NT2/D1 (cell line): ENCODE results near the gene PNISR.
A peak's percentile ranks its signal among the peaks of the same experiment; 100 is the strongest.

Experiments
- DNase-seq: peaks from one replicate; pipeline ENCODE4 v3.0.0-alpha.2; 2011; ENCODE audit warnings: low read depth, low spot score
- H3K27me3 ChIP-seq: 2 replicates; pipeline ENCODE4 v1.6.0; 2011; ENCODE audit warnings: mild to moderate bottlenecking; ENCODE audit not compliant: insufficient read length, insufficient read depth
- H3K36me3 ChIP-seq: 2 replicates; pipeline ENCODE4 v1.6.1; 2011; ENCODE audit warnings: mild to moderate bottlenecking, low read length, mixed read lengths; ENCODE audit not compliant: insufficient read depth, insufficient read length
- H3K4me1 ChIP-seq: 2 replicates; pipeline ENCODE4 v1.5.1; 2011; ENCODE audit not compliant: insufficient read depth, insufficient read length
- H3K4me3 ChIP-seq: 2 replicates; pipeline ENCODE4 v1.5.1; 2011; ENCODE audit warnings: low read depth; ENCODE audit not compliant: insufficient read length
- H3K9ac ChIP-seq: 2 replicates; pipeline ENCODE4 v1.6.0; 2011; ENCODE audit warnings: low read depth; ENCODE audit not compliant: insufficient read length
- H3K9me3 ChIP-seq: 2 replicates; pipeline ENCODE4 v1.5.1; 2011; ENCODE audit warnings: mild to moderate bottlenecking, low read length; ENCODE audit not compliant: insufficient read depth
- SUZ12 ChIP-seq: IDR thresholded peaks from 2 replicates; pipeline ENCODE4 v1.6.1; 2011; ENCODE audit not compliant: insufficient read length, insufficient read depth; ENCODE audit errors: extremely low read depth
- YY1 ChIP-seq: IDR thresholded peaks from 2 replicates; pipeline ENCODE4 v1.6.1; 2011; ENCODE audit not compliant: insufficient read length, insufficient read depth
- ZNF274 ChIP-seq: IDR thresholded peaks from 2 replicates; pipeline ENCODE4 v1.6.1; 2011; ENCODE audit warnings: mild to moderate bottlenecking, low read depth, low read length

The PNISR gene

DNA sequence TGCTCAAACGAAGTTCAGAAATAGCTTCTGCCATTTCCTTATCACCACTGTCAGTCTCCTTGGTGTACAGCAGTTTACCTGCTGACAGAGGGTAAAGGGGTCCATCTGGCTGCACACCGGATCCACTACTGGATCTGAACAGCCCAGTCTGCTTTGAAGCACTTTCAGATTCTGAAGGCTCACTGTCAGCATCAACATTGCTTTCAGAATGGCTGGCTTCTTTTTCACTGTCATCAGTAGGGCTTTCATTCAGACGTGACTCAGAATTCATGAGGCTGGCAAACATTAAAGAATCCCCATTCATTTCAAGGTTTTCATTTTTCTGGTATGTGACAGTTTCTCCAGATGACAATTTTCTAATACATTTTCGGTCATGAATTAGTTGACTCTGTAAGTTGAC, 21.0 kb upstream of the PNISR start:
- Histone ChIP-seq H3K9me3 (no peaks in the 10 kb centered on the region), H3K4me1 (no peaks in the 10 kb centered on the region), H3K27me3 (no peaks in the 10 kb centered on the region), H3K4me3 (no peak overlapping the region), H3K36me3 (peaks cover 7% of the 10 kb centered on the region), H3K9ac (no peak overlapping the region)
- DNase-seq = no peak
- TF ChIP-seq SUZ12 = no peak
- no peak for TF ChIP-seq YY1
- no peak for TF ChIP-seq ZNF274

DNA sequence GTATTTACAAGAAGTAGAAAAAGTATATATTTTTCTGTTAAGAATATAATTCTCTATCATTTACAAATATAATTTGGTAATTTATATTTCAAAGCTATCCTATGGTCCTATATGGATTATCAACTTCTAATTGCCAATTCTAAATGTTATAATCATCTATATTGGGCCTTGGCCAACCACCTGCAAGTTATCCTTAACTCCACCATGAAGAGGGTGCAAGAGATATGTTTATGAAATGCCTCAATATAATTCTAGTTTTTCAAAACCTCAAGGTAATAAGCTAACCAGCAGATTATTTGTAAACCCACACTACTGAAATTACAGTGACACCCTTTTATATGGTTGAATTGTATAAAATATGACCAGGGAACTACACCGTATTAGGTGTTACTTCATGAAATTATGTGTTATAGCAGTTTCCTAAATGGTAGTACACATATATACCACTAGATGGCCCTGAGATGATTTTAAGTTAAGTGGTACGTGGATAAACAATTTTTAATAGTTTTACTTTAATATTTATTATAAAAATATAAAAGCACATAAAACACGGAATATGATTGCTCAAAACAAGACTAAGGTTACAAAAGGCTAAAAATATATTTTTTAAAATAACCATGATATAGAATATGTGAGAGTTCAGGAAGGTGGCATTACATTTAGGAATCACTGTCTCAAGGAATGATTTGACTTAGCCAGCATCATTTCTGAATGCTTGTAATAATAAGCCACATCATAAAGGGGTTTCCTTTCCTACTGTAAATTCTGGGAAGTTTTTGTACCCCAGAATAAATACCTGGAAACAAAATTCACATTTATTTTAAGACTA, 9.8 kb upstream of the PNISR start:
- no peaks in the 10 kb centered on the region for H3K27me3 ChIP-seq
- H3K4me1 ChIP-seq = no peaks in the 10 kb centered on the region
- no peak for DNase-seq
- TF ChIP-seq ZNF274 (no peak), YY1 (no peak), SUZ12 (no peak)
- H3K4me3 ChIP-seq = no peak overlapping the region
- H3K9ac ChIP-seq = no peak overlapping the region
- H3K36me3 ChIP-seq = peaks cover 3% of the 10 kb centered on the region
- no peaks in the 10 kb centered on the region for H3K9me3 ChIP-seq

DNA sequence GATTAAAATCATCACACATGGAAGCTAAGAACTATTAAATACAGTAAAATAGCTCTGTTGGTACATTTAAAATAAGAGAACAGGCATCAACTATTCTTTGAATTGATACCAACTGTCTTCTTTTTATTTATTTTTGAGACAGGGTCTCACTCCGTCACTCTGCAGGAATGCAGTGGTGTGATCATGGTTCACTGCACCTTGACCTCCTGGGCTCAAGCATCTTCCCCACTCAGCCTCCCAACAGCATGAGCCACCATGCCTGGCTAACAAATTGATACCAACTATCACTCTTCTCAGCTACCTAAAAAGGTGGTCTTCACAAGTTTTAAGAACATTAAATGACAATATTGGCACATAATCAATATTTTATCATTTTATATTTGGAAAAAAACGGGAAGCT, 7.8 kb upstream of the PNISR start:
- Histone ChIP-seq H3K4me3 (no peak overlapping the region), H3K9me3 (no peaks in the 10 kb centered on the region), H3K4me1 (no peaks in the 10 kb centered on the region), H3K27me3 (no peaks in the 10 kb centered on the region), H3K9ac (no peak overlapping the region), H3K36me3 (peaks cover 3% of the 10 kb centered on the region)
- no peak for DNase-seq
- TF ChIP-seq ZNF274 (no peak), SUZ12 (no peak), YY1 (no peak)

DNA sequence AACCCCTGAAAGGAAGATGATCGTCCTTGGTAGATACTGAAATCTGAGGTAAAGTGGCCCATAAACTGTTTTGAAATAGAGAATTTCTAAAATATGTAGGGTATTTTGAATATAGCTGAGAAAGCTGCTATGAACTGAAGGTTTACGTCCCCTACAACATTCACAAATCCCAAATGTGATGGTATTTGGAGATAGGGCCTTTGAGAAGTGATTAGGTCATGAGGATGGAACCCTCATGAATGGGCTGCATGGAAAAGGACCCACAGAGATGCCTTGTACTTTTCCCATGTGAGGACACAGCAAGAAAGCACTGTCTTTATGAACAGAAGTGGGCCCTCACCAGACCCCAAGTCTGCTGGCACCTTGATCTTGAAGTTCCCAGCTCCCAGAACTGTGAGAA, 6.8 kb upstream of the PNISR start:
- H3K4me3 ChIP-seq = no peak overlapping the region
- no peaks in the 10 kb centered on the region for H3K4me1 ChIP-seq
- DNase-seq = no peak
- H3K9ac ChIP-seq = no peak overlapping the region
- no peaks in the 10 kb centered on the region for H3K27me3 ChIP-seq
- TF ChIP-seq YY1 = no peak
- no peak for TF ChIP-seq SUZ12
- TF ChIP-seq ZNF274 = no peak
- peaks cover 3% of the 10 kb centered on the region for H3K36me3 ChIP-seq
- no peaks in the 10 kb centered on the region for H3K9me3 ChIP-seq

DNA sequence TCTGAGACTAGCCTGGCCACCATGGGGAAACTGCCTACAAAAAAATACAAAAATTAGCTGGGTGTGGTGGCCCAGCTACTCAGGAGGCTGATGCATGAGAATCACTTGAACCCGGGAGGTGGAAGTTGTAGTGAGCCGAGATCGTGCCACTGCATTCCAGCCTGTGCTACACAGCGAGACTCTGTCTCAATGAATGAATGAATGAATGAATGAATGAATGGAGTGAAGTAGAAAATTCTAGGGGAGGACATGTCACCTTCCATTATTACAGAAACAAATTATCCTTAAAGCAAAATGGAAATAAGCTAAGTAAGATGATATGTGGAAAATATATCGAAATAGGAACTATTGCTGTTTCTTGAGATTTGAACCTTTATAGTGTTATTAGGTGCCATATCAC, 2.9 kb upstream of the PNISR start:
- no peaks in the 10 kb centered on the region for H3K9me3 ChIP-seq
- H3K4me1 ChIP-seq = no peaks in the 10 kb centered on the region
- DNase-seq = no peak
- no peak overlapping the region for H3K9ac ChIP-seq
- no peak overlapping the region for H3K4me3 ChIP-seq
- no peaks in the 10 kb centered on the region for H3K27me3 ChIP-seq
- peaks cover 10% of the 10 kb centered on the region for H3K36me3 ChIP-seq
- TF ChIP-seq ZNF274 = no peak
- no peak for TF ChIP-seq SUZ12
- no peak for TF ChIP-seq YY1

DNA sequence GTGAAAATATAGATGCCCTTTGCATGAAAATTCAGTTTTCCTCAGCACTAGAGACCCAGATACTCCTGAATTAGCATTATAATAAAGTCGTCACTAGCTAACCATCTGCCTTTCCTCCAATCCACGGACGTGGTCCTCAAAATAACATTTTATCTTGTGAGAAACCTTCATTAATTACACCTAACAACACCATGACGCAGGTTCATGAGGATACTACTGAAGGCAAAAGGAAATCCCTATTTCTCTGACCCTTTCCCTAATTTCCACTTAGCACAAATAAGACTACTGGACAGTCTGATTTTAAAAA, 1.3 kb upstream of the PNISR start:
- H3K9ac ChIP-seq = peak overlapping the region; percentile 70
- no peaks in the 10 kb centered on the region for H3K4me1 ChIP-seq
- TF ChIP-seq ZNF274 (no peak), YY1 (no peak), SUZ12 (no peak)
- no peak for DNase-seq
- H3K9me3 ChIP-seq = no peaks in the 10 kb centered on the region
- no peaks in the 10 kb centered on the region for H3K27me3 ChIP-seq
- H3K4me3 ChIP-seq = peak overlapping the region; percentile 99
- peaks cover 18% of the 10 kb centered on the region for H3K36me3 ChIP-seq

DNA sequence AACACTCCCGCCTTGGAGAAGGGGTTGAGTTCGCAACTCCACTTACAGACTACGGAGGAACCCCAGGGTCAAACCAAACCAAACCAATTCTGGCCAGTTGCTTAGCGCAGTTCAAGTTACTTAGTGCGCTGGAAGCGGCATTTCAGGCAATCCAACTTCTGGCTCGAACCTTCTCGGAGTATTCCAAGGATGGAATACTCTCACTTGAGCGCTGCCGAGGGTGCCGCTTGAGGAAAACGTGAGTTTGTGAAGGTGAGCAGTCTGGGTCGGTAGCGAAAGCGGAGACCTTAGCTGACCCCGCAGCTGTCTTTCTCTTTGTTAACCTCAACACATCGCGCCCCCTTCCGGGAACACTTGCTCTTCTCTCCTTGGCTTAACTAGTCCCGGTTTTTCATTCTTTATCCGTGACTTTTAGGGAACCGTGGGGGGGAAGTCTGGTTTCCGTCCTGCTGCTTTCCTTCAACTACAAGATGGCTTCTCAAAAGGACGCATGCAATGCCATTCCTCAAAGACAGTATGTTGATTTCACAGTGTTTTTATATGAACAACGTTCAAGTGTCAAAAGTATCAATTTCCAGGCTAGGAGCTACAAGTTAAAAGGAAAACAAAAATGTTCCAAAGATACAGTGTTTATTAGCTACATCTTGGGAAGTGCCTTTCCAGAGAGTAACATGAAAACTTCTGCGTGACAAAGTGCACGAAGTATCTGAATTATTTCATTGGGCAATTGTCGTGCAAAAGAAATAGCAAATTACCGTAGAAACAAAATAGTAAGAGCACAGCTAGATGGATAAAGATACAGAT, 741 bp upstream of the PNISR start:
- Histone ChIP-seq H3K36me3 (peaks cover 21% of the 10 kb centered on the region), H3K27me3 (no peaks in the 10 kb centered on the region), H3K4me3 (peak overlapping the region; percentile 99), H3K9ac (peak overlapping the region; percentile 99), H3K9me3 (no peaks in the 10 kb centered on the region), H3K4me1 (no peaks in the 10 kb centered on the region)
- no peak for TF ChIP-seq YY1
- TF ChIP-seq SUZ12 = no peak
- TF ChIP-seq ZNF274 = no peak
- peak; percentile 93 for DNase-seq
